ENCODE results near the gene CEP78. TPM values are rescaled to one million over a fixed set of nuclear protein-coding genes. Genes with fewer than 3 reads are reported as not detected.

Gene CEP78
- total RNA-seq, 6 experiments from 2014 or later: 5.5 to 10.4 (median 8.7) TPM

DNA sequence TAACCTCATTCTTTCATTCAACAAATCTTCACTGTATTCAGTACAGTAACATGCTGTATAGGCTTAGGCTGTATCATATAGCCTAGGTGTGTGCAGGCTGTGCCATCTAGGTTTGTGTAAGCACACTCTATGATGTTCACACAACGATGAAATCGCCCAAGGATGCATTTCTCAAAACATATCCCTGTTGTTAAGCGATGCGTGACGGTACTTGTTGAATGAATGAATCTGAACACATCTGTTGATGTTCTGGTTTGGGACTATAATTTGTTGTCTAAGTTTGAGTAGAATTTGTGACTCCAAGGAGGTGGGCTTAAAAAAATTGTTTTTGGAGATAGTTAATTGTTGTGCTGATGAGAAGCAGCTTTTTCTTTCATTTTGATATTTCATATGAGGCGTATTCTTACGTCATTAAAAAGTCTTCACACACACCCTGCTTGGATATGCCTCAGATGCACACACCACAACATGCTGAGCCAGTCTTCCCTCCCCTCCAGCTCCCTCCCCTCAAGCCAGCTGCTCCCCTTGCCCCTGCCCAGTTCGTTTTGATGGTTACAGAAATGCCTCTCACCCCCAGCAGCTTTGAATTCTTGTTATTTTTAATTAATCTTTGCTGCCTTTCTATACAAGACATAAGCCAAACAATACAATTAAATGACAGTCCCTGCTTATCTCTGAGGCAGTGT, 55.5 kb downstream of the CEP78 start:
- TF ChIP-seq, protein P1, sequence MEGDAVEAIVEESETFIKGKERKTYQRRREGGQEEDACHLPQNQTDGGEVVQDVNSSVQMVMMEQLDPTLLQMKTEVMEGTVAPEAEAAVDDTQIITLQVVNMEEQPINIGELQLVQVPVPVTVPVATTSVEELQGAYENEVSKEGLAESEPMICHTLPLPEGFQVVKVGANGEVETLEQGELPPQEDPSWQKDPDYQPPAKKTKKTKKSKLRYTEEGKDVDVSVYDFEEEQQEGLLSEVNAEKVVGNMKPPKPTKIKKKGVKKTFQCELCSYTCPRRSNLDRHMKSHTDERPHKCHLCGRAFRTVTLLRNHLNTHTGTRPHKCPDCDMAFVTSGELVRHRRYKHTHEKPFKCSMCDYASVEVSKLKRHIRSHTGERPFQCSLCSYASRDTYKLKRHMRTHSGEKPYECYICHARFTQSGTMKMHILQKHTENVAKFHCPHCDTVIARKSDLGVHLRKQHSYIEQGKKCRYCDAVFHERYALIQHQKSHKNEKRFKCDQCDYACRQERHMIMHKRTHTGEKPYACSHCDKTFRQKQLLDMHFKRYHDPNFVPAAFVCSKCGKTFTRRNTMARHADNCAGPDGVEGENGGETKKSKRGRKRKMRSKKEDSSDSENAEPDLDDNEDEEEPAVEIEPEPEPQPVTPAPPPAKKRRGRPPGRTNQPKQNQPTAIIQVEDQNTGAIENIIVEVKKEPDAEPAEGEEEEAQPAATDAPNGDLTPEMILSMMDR (IDR thresholded peaks at IDR 0.05): no peak
- TF ChIP-seq POLR2A (IDR thresholded peaks at IDR 0.05): no peak
- peaks cover 0 to 40% (median 2%) of the 10 kb centered on the region in 4 donors for H3K4me1 ChIP-seq
- no peak overlapping the region for H3K4me3 ChIP-seq
- DNase-seq: no peak
- no peaks in the 10 kb centered on the region for H3K9me3 ChIP-seq
- H3K27ac ChIP-seq: no peak overlapping the region
- no peaks in the 10 kb centered on the region for H3K27me3 ChIP-seq
- no peak for ATAC-seq
- intact Hi-C loops (cut with DNase I): no loop called here
- WGBS (ENCODE audit: insufficient coverage, low coverage, low lambda C conversion rate, missing lambda C conversion rate): 90% methylated on average over 8 of the region's 8 CpGs
- no peaks in the 10 kb centered on the region for H3K36me3 ChIP-seq

DNA sequence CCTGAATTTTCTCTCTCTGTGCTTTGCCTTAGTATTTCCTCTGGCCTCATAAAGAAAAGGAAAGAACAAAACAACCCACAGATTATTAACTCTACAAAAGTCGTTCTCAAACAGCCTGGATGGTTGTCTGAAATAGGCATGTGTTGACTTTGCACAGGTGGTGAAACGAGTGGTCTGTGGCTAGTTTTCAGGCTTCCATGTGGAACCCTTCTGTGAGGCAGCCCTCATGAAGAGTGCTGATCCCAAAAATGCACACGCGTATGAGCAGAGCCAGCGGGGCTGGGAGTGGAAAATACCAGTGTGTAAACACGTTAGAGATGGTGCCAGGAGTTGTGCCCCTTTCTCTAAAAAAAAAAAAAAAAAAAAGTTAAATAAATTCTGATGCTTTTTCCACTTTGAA, 56.2 kb downstream of the CEP78 start:
- TF ChIP-seq, protein P1 (IDR thresholded peaks at IDR 0.05): no peak
- TF ChIP-seq POLR2A (IDR thresholded peaks at IDR 0.05): no peak
- DNase-seq (no peak), ATAC-seq (no peak)
- Histone ChIP-seq H3K9me3 (no peaks in the 10 kb centered on the region), H3K4me1 (peaks cover 0 to 37% (median 0%) of the 10 kb centered on the region in 4 donors), H3K4me3 (no peak overlapping the region), H3K36me3 (no peaks in the 10 kb centered on the region), H3K27me3 (no peaks in the 10 kb centered on the region), H3K27ac (no peak overlapping the region)
- intact Hi-C loops (cut with DNase I): no loop called here
- WGBS (ENCODE audit: insufficient coverage, low coverage, low lambda C conversion rate, missing lambda C conversion rate): 53% methylated on average over 5 of the region's 6 CpGs

DNA sequence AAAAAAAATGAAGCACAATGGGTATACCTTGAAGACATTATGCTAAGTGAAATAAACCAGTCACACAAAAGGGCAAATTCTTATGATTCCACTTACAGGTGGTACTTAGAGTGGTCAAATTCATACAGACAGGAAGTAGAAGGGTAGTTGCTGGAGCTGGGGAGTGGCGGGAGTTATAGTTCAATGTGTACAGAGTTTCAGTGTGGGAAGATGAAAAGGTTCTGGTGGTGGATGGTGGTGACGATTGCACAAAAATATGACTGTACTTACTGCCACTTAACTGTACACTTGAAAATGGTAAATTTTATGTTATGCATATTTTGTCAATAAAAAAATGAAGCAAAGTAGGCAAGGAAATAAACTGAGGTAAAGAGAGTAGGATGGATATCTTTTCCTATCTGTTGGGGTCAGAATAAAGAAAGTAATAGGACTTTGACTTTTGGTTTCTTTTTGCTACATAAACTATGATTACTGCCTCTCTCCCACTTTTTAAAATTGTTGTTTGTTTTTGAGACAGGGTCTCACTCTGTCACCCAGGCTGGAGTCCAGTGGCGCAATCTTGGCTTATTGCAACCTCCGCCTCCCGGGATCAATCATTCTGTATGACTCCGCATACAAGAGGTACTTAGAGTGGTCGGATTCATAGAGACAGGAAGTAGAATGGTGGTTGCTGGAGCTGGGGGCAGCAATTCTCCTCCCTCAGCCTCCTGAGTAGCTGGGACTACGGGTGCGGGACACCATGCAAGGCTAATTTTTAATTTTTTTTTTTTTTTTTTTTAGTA, 57.0 kb downstream of the CEP78 start:
- no peak overlapping the region for H3K27ac ChIP-seq
- H3K4me3 ChIP-seq: no peak overlapping the region
- intact Hi-C loops (cut with DNase I): no loop called here
- no peaks in the 10 kb centered on the region for H3K27me3 ChIP-seq
- TF ChIP-seq, protein P1 (IDR thresholded peaks at IDR 0.05): no peak
- TF ChIP-seq POLR2A (IDR thresholded peaks at IDR 0.05): no peak
- no peaks in the 10 kb centered on the region for H3K9me3 ChIP-seq
- 43% methylated on average over 9 of the region's 9 CpGs for WGBS (ENCODE audit: insufficient coverage, low coverage, low lambda C conversion rate, missing lambda C conversion rate)
- H3K36me3 ChIP-seq: no peaks in the 10 kb centered on the region
- DNase-seq (no peak), ATAC-seq (no peak)
- peaks cover 0 to 31% (median 0%) of the 10 kb centered on the region in 4 donors for H3K4me1 ChIP-seq

DNA sequence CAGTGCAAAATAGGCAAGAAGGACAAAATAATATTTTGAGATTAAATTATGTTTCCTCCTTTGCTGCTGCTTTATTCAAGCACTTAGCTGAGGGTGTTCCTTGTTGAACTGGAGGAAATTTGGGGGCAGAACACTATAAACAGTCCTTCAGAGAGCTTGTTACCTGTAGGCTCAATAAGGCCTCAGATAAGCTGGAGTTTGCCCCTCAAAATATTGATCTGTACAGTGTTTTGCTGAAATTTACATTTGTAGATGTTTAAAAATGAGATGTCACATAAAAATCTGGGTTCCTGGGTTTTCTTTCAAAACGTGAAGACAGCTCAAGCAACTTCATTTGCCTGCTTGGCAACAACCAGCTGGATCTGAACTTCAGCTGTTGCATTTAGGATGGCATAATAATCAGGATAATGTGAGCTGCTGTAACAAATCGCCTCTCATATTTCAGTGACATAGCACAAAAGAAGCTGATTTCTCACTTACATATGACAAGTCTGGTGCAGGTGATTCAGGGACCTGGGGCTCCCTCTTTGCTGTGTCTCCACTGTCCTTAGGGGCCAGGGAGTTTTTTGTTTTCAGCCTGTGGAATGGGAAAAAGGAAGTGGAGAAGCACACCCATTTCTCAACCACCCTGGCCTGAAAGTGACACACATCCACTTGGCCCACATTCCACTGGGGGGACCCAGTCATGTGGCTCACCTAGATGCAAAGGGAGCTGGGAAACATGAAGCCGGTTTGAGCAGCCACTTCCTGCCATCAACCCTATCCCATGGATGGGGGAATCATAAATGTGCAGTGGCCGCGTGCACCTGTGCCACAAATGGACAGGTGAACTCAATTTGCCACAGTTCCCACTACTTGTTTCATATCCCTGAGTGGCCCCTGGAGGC, 58.7 kb downstream of the CEP78 start:
- no peak for ATAC-seq
- no peak for DNase-seq
- TF ChIP-seq, protein P1 (IDR thresholded peaks at IDR 0.05): no peak
- TF ChIP-seq POLR2A (IDR thresholded peaks at IDR 0.05): no peak
- WGBS (ENCODE audit: insufficient coverage, low coverage, low lambda C conversion rate, missing lambda C conversion rate): 69% methylated on average over 2 of the region's 5 CpGs
- H3K9me3 ChIP-seq: no peaks in the 10 kb centered on the region
- no peak overlapping the region for H3K27ac ChIP-seq
- H3K27me3 ChIP-seq: no peaks in the 10 kb centered on the region
- H3K4me3 ChIP-seq: no peak overlapping the region
- intact Hi-C loops (cut with DNase I): no loop called here
- no peaks in the 10 kb centered on the region for H3K36me3 ChIP-seq
- H3K4me1 ChIP-seq: peaks cover 0 to 41% (median 0%) of the 10 kb centered on the region in 4 donors

All from right lobe of liver (tissue), 6 donors.